HG03025 (cell line): Measurements from ENCODE around the gene DIRAS3.
"Not testable (repeated sequence)": the region's sequence is repeated elsewhere in the genome, so short reads cannot be mapped to it uniquely, and the experiment has no call there.

Experiments used
- ATAC-seq: cut with Tn5 transposase; IDR thresholded peaks from one replicate; pipeline ENCODE4 v1.9.1; 2021; ENCODE audit warnings: mild to moderate bottlenecking, moderate library complexity; ENCODE audit not compliant: unreplicated experiment, low FRiP score

The DIRAS3 gene

DNA sequence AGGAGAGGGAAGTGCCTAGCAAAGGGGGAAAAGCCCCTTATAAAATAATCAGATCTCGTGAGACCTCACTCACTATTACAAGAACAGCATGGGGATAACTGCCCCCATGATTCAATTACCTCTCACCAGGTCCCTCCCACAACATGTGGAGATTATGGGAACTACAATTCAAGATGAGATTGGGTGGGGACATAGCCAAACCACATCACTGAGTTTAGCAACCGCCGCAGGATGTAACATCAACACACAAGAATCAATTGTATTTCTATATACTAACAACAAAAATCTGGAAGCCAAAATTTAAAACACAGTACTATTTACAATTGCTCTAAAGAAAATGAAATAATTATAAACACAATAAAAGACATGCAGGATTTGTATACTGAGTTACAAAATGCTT is 21.9 kb downstream of the DIRAS3 start:
- ATAC-seq: no peak

DNA sequence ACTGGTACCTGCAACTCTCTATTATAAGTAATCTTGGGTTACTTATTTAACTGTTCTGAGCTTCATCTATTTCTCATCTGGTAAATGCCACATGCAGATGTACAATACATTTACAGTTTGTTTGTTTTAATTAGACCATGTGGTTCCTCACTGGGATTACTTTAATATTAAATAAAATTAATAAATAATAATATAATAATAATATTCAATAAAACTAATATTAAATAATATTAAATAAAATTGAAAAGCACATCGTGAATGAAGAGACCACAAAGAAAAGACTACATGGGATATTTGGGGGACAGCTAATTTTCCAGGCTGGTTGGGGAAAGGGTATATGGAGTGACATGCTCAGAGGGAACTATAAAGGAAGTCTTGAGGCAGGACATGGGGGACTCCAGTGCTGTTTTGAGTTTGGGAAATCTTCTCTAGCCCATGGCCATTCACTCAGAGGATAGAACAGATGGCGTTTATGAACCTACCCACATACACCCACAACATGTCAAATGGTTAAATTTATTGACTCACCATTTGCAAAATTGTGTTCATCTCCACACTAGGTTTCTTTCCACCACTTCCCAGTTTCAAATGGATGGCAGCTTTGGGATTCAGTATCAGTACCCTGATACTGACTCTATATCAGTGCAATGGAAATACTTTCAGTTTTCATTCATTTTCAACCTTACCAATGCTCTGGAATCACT is 25.6 kb downstream of the DIRAS3 start:
- ATAC-seq: no peak

DNA sequence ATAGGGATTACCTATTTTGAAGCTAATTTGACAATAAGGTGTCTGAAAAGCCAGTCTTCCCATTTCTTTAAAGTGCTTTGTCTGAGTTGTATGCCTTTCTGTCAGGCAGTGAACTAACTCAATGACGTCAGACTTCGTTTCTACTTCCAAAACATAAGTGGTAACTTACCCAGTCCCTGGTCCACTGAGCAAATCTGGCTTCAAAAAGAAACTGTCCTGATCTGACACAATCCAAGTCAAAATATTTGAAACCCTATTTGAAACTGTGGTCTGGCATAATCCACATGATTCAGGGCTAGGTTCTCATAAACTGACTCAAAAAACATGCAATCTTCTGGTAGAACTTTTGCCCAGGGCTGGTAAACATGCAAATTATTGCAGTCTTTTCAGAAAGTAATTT is 34.0 kb downstream of the DIRAS3 start:
- ATAC-seq: no peak

- ATAC-seq: no peak
Observed at GRCh38 chr1:68015971-68016370, 34.5 kb downstream of the DIRAS3 start.

GRCh38 chr1:68015369-68015768 is 35.1 kb downstream of the DIRAS3 start:
- no peak for ATAC-seq

- no peak for ATAC-seq
Observed at GRCh38 chr1:68013351-68013750, 37.1 kb downstream of the DIRAS3 start.

- no peak for ATAC-seq
Observed at GRCh38 chr1:68011657-68012375, 38.6 kb downstream of the DIRAS3 start.

DNA sequence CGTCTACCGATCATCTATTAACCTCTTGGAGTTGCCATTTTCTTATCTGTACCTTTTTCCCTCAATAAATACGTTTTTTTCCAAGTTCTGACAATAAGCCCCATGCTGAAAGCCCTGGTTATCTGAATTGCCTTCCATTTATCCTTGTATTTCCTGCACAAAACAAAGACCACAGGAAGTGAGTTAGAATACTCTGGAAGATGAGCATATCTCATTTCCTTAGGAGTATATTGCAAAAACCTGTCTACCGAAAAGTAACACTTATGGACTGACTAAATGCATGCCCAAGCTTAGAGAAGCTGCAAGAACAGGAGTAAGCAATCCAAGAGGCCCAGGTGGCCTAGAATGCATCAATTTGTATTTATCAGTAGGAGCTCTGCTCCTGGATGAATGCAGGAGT is 39.9 kb downstream of the DIRAS3 start:
- ATAC-seq: no peak

DNA sequence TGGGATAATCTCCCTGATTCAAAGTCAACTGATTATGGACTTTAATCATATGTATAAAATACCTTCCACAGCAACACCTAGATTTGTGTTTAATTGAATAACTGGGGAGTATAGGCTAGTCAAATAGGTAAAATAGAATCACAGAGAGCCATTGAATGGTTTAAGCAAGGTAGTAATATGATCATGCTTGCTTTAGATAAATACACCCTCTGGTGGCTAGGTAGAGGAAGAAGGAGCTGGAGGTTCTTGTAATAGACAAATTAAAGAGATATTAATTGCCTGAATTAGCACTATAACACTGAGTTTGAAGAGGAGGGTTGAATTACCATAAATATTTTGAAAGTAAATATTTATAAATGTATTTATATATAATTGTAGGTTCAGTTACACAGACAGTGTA is 40.3 kb downstream of the DIRAS3 start:
- ATAC-seq: no peak

DNA sequence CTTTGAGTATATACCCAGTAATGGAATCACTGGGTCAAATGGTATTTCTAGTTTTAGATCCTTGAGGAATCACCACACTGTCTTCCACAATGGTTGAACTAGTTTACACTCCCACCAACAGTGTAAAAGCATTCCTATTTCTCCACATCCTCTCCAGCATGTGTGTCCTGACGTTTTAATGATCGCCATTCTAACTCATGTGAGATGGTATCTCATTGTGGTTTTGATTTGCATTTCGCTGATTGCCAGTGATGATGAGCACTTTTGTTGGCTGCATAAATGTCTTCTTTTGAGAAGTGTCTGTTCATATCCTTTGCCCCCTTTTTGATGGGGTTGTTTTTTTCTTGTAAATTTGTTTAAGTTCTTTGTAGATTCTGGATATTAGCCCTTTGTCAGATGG is 46.8 kb downstream of the DIRAS3 start:
- not testable (repeated sequence) for ATAC-seq

GRCh38 chr1:68000191-68000590 is 50.2 kb downstream of the DIRAS3 start:
- no peak for ATAC-seq

- ATAC-seq: no peak
Observed at GRCh38 chr1:67997746-67998145, 52.7 kb downstream of the DIRAS3 start.
